Measurements from ENCODE around the gene COA1.

DNA sequence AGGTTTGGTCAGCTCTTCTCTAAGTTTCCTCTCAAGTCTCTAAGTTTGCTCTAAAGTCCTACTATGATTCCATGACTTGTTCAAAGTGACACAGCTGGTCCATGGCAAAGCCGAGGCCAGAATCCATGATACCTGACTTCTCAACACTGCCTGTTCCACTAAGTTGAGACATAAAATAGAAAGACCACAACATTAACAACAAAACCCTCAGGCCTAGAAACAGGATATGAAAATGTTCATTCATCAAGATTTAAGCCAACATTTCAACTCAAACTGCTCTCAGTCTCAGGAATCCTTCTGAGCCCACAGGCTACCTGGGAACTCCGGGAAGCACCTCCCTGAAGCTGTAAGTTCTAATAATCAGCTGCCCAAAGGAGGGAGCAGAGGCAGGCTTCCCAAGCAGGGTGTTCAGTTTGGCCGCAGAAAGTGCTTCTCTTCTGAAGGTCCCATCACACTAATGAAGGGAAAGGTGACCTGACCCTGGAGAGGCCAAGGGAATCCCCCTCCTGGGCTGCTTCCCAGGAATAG lies 83.6 kb downstream of the COA1 start:
- TF ChIP-seq CTCF (IDR thresholded peaks at IDR 0.05) (no peak), POLR2A (IDR thresholded peaks at IDR 0.05) (no peak)

Measured in testis (tissue), 2 donors.